K562 (cell line): Measurements from ENCODE around the gene DGLUCY. TPM values are rescaled to one million over a fixed set of nuclear protein-coding genes. Genes with fewer than 3 reads are reported as not detected.

Experiments used
- CLOCK ChIP-seq: fragments of 250-450 bp; sonication (Bioruptor Pico); IDR thresholded peaks from 2 replicates; pipeline ENCODE4 v1.4.0; 2020; ENCODE audit warnings: mild to moderate bottlenecking, moderate library complexity, borderline replicate concordance
- DACH1 ChIP-seq: fragments of 450-650 bp; IDR thresholded peaks from 2 replicates; pipeline ENCODE4 v1.6.1; 2018; ENCODE audit not compliant: partially characterized antibody
- EHMT2 ChIP-seq: fragments of 450-650 bp; IDR thresholded peaks from 2 replicates; pipeline ENCODE4 v1.6.1; 2018; ENCODE audit warnings: antibody characterized with exemption
- KHSRP ChIP-seq: fragments of 450-650 bp; IDR thresholded peaks from 2 replicates; pipeline ENCODE4 v1.6.1; 2017
- MXI1 ChIP-seq: IDR thresholded peaks from 2 replicates; pipeline ENCODE4 v1.6.1; 2011; ENCODE audit warnings: low read depth, mild to moderate bottlenecking, improper control_type of control experiment, low read length
- NFYB ChIP-seq: IDR thresholded peaks from 2 replicates; pipeline ENCODE4 v1.6.1; 2011; ENCODE audit warnings: mild to moderate bottlenecking, moderate library complexity; ENCODE audit not compliant: insufficient read length; ENCODE audit errors: extremely low read depth
- RB1 ChIP-seq: fragments of 450-650 bp; IDR thresholded peaks from 2 replicates; pipeline ENCODE4 v1.6.1; 2017; ENCODE audit warnings: low read depth, mild to moderate bottlenecking
- RREB1 ChIP-seq: fragments of 250-450 bp; sonication (Bioruptor Pico); IDR thresholded peaks from 2 replicates; pipeline ENCODE4 v1.4.0; 2020
- SREBF2 ChIP-seq: sonication (generic); formaldehyde crosslinking; IDR thresholded peaks from 2 replicates; pipeline ENCODE4 v1.4.0; 2020; ENCODE audit warnings: mild to moderate bottlenecking, missing genetic modification reagents
- ZNF134 ChIP-seq: fragments of 250-450 bp; sonication (Bioruptor Pico); conservative IDR thresholded peaks from 2 replicates; pipeline ENCODE4 v1.4.0; 2020
- ZNF263 ChIP-seq: sonication (generic); formaldehyde crosslinking; IDR thresholded peaks from 2 replicates; pipeline ENCODE4 v1.8.0; 2022; ENCODE audit warnings: mild to moderate bottlenecking, missing genetic modification reagents, borderline replicate concordance
- ZNF655 ChIP-seq: fragments of 250-450 bp; sonication (Bioruptor Pico); IDR thresholded peaks from 2 replicates; pipeline ENCODE4 v1.5.0; 2021
- ZNF699 ChIP-seq: fragments of 250-450 bp; sonication (Bioruptor Pico); IDR thresholded peaks from 2 replicates; pipeline ENCODE4 v1.8.0; 2021; ENCODE audit warnings: mild to moderate bottlenecking, moderate library complexity; ENCODE audit not compliant: insufficient replicate concordance
- polyA plus RNA-seq, 8 experiments: library from polyadenylated mRNA; depleted of rRNA in 4 of 8; stranded (reverse) in 5 of 8; unstranded in 3 of 8; fragments of >200 nt; fragmentation: Nextera tagmentation in 2 of 8; fragmentation: Illumina TruSeq in 1 of 8; extraction: Ambion mirVana in 2 of 8; extraction: Trizol in 1 of 8; gene quantifications; 2 replicates each; pipeline versions ENCODE4 v1.2.1 to v1.2.3, GENCODE V29; 2011 to 2014; ENCODE audit warnings: inconsistent platforms in 1 of 8, missing spikeins in 1 of 8
- total RNA-seq, 7 experiments: library from RNA; depleted of rRNA in 6 of 7; stranded (reverse); fragments of >200 nt in 6 of 7; fragmentation: Illumina TruSeq in 2 of 7; extraction: Trizol in 2 of 7; gene quantifications; 2 replicates each; pipeline versions ENCODE4 v1.2.1 to v1.2.3, GENCODE V29; 2011 to 2021; ENCODE audit warnings: low replicate concordance in 1 of 7
- TF ChIP-seq, protein P1 (sequence below): IDR thresholded peaks from 2 replicates; pipeline ENCODE4 v1.6.1; 2011; ENCODE audit warnings: borderline replicate concordance, low read depth, mild to moderate bottlenecking, moderate library complexity, low read length; ENCODE audit not compliant: insufficient read depth, poor library complexity, severe bottlenecking
- TF ChIP-seq, protein P2 (sequence below): fragments of 450-650 bp; formaldehyde crosslinking; IDR thresholded peaks from 2 replicates; pipeline ENCODE4 v1.4.0; 2020; ENCODE audit warnings: mild to moderate bottlenecking, moderate library complexity

The DGLUCY gene
- total and polyA plus RNA-seq, 9 of the 15 experiments (the other 6 are each of a cell fraction or from before 2014, with no cell fraction given): 9.9 to 28.4 (median 21.0) TPM

DNA sequence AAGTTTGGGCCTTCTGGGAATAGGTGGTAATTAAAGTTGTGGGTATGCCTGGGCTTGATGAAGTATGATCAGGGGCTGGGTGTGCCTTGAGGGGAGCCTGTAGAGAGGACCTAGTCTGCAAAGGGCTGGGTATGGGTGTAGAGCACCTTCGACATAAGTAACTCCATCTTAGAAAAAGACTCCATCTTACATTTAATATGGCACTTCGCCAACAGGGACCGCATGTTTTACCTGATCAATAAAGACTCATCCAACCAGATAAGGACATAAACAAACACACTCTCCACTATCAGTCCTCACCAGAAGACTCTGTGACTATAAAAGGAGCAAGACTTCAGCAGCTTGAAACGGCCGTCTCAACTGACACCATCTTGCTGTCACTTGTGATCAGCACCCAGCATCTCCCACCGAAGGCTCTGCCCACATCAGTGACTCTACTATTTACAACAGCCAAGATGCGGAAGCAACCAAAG lies 154.1 kb downstream of the DGLUCY start (continued):
- TF ChIP-seq RB1: no peak
- 0 out of 2 replicates have a peak, but pooled peaks have one; percentile 28 for TF ChIP-seq KHSRP
- TF ChIP-seq ZNF134: peak; percentile 90
- TF ChIP-seq, protein P1, sequence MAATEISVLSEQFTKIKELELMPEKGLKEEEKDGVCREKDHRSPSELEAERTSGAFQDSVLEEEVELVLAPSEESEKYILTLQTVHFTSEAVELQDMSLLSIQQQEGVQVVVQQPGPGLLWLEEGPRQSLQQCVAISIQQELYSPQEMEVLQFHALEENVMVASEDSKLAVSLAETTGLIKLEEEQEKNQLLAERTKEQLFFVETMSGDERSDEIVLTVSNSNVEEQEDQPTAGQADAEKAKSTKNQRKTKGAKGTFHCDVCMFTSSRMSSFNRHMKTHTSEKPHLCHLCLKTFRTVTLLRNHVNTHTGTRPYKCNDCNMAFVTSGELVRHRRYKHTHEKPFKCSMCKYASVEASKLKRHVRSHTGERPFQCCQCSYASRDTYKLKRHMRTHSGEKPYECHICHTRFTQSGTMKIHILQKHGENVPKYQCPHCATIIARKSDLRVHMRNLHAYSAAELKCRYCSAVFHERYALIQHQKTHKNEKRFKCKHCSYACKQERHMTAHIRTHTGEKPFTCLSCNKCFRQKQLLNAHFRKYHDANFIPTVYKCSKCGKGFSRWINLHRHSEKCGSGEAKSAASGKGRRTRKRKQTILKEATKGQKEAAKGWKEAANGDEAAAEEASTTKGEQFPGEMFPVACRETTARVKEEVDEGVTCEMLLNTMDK: no peak
- peak; percentile 98 for TF ChIP-seq RREB1 (CRISPR knock-in tag)
- no peak for TF ChIP-seq SREBF2 (CRISPR knock-in tag)
- no peak for TF ChIP-seq NFYB
- TF ChIP-seq CLOCK (CRISPR knock-in tag): peak; percentile 85
- TF ChIP-seq MXI1: no peak
- no peak for TF ChIP-seq DACH1
- TF ChIP-seq, protein P2, sequence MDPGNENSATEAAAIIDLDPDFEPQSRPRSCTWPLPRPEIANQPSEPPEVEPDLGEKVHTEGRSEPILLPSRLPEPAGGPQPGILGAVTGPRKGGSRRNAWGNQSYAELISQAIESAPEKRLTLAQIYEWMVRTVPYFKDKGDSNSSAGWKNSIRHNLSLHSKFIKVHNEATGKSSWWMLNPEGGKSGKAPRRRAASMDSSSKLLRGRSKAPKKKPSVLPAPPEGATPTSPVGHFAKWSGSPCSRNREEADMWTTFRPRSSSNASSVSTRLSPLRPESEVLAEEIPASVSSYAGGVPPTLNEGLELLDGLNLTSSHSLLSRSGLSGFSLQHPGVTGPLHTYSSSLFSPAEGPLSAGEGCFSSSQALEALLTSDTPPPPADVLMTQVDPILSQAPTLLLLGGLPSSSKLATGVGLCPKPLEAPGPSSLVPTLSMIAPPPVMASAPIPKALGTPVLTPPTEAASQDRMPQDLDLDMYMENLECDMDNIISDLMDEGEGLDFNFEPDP: peak; percentile 82; the same call in 1 of the 2 replicates
- no peak for TF ChIP-seq ZNF655 (CRISPR knock-in tag)
- TF ChIP-seq ZNF699 (CRISPR knock-in tag): peak; percentile 83
- no peak for TF ChIP-seq ZNF263 (CRISPR knock-in tag)
- TF ChIP-seq EHMT2: no peak
